ENCODE results near the gene CGB2.

DNA sequence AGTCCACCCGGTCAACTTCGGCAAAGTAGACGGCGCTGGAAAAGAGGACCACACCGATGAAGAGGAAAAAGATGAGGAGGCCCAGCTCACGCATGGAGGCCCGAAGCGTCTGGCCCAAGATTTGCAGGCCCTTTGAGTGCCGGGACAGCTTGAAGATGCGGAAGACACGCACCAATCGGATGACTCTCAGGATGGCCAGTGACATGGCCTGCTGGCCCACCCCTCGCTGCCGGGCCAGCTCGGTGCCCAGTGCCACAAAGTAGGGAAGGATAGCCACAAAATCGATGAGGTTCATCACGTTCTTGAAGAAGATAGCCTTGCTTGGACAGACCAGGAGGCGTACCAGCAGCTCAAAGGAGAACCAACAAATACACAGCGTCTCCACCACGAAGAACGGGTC is 38.7 kb downstream of the CGB2 start:
- TF ChIP-seq, protein P1, sequence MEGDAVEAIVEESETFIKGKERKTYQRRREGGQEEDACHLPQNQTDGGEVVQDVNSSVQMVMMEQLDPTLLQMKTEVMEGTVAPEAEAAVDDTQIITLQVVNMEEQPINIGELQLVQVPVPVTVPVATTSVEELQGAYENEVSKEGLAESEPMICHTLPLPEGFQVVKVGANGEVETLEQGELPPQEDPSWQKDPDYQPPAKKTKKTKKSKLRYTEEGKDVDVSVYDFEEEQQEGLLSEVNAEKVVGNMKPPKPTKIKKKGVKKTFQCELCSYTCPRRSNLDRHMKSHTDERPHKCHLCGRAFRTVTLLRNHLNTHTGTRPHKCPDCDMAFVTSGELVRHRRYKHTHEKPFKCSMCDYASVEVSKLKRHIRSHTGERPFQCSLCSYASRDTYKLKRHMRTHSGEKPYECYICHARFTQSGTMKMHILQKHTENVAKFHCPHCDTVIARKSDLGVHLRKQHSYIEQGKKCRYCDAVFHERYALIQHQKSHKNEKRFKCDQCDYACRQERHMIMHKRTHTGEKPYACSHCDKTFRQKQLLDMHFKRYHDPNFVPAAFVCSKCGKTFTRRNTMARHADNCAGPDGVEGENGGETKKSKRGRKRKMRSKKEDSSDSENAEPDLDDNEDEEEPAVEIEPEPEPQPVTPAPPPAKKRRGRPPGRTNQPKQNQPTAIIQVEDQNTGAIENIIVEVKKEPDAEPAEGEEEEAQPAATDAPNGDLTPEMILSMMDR (IDR thresholded peaks at IDR 0.05; ENCODE audit: poor library complexity, severe bottlenecking), result no peak
- TF ChIP-seq EZH2 (IDR thresholded peaks at IDR 0.05; ENCODE audit: borderline replicate concordance, insufficient read depth, low read length, poor library complexity, severe bottlenecking), result no peak
- no peak for TF ChIP-seq POLR2AphosphoS5 (IDR thresholded peaks at IDR 0.05)
- no peak for TF ChIP-seq RAD21 (conservative IDR thresholded peaks at IDR 0.05)
- no peak for TF ChIP-seq TAF1 (IDR thresholded peaks at IDR 0.05; ENCODE audit: low read depth)
- no peak for TF ChIP-seq EP300 (conservative IDR thresholded peaks at IDR 0.05; ENCODE audit: poor library complexity, severe bottlenecking)
- no peak for TF ChIP-seq MXI1 (conservative IDR thresholded peaks at IDR 0.05; ENCODE audit: poor library complexity, severe bottlenecking)
- TF ChIP-seq SMC3 (conservative IDR thresholded peaks at IDR 0.05; ENCODE audit: poor library complexity), result no peak
- TF ChIP-seq, protein P2, sequence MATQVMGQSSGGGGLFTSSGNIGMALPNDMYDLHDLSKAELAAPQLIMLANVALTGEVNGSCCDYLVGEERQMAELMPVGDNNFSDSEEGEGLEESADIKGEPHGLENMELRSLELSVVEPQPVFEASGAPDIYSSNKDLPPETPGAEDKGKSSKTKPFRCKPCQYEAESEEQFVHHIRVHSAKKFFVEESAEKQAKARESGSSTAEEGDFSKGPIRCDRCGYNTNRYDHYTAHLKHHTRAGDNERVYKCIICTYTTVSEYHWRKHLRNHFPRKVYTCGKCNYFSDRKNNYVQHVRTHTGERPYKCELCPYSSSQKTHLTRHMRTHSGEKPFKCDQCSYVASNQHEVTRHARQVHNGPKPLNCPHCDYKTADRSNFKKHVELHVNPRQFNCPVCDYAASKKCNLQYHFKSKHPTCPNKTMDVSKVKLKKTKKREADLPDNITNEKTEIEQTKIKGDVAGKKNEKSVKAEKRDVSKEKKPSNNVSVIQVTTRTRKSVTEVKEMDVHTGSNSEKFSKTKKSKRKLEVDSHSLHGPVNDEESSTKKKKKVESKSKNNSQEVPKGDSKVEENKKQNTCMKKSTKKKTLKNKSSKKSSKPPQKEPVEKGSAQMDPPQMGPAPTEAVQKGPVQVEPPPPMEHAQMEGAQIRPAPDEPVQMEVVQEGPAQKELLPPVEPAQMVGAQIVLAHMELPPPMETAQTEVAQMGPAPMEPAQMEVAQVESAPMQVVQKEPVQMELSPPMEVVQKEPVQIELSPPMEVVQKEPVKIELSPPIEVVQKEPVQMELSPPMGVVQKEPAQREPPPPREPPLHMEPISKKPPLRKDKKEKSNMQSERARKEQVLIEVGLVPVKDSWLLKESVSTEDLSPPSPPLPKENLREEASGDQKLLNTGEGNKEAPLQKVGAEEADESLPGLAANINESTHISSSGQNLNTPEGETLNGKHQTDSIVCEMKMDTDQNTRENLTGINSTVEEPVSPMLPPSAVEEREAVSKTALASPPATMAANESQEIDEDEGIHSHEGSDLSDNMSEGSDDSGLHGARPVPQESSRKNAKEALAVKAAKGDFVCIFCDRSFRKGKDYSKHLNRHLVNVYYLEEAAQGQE (IDR thresholded peaks at IDR 0.05; ENCODE audit: borderline replicate concordance), result no peak
